Pancreas (tissue), 10 donors: ENCODE measurements around the gene ZNF69. TPM values are rescaled to one million over a fixed set of nuclear protein-coding genes. Genes with fewer than 3 reads are reported as not detected.
A peak's percentile ranks its signal among the peaks of the same experiment; 100 is the strongest.
"Not testable (repeated sequence)": the region's sequence is repeated elsewhere in the genome, so short reads cannot be mapped to it uniquely, and the experiment has no call there.

Experiments
- ATAC-seq, 4 donors: fragments of 200-7000 bp; cut with Tn5 transposase; one replicate each; pipeline versions ENCODE4 v1.8.0 to v1.9.1; 2020; ENCODE audit warnings: mild to moderate bottlenecking in 4 of 4, moderate library complexity in 4 of 4
- DNase-seq, 6 donors: peaks; one replicate each; pipeline ENCODE4 v3.0.0-alpha.2; 2020
- FAIRE-seq: peaks from 2 replicates; lab custom pipeline; 2012; peaks lifted over from hg19 to GRCh38; lab: Jason Lieb, UNC
- H3K27ac ChIP-seq, 4 donors: fragments of 200-600 bp; sonication (generic); 1 replicate in 3 of 4; 2 replicates in 1 of 4; pipeline versions ENCODE4 v1.5.0 to v1.8.0; 2020
- H3K27me3 ChIP-seq, 4 donors: fragments of 200-600 bp; one replicate each; pipeline ENCODE4 v1.8.0; 2021
- H3K36me3 ChIP-seq, 3 donors: fragments of 200-600 bp; sonication (generic) in 1 of 3; one replicate each; pipeline versions ENCODE4 v1.5.0 to v1.8.0; 2020 to 2021
- H3K4me1 ChIP-seq, 3 donors: fragments of 200-600 bp; one replicate each; pipeline ENCODE4 v1.8.0; 2021
- H3K4me3 ChIP-seq, 4 donors: fragments of 200-600 bp; sonication (generic) in 2 of 4; one replicate each; pipeline versions ENCODE4 v1.5.0 to v1.8.0; 2020 to 2021
- H3K9me3 ChIP-seq, 4 donors: fragments of 200-600 bp; one replicate each; pipeline ENCODE4 v1.8.0; 2021
- CTCF ChIP-seq, 4 donors: fragments of 200-600 bp; sonication (generic) in 3 of 4; IDR thresholded peaks; one replicate each; pipeline versions ENCODE4 v1.5.0 to v1.8.0; 2021; ENCODE audit warnings: antibody characterized with exemption in 4 of 4
- WGBS, 2 donors: extraction: QIAGEN DNeasy Blood & Tissue Kit; methylation state at CpG; one replicate each; pipeline ENCODE4 v1.1.7; 2013; 5-methylcytosine and 5-hydroxymethylcytosine counted together
- intact Hi-C, 3 donors: fragments of 100-400 bp; cut with DNase I; formaldehyde crosslinking; loops; one replicate each; pipeline versions ENCODE4 v1.11.1 to v1.14.2; 2022
- polyA plus RNA-seq, 2 donors: library from polyadenylated mRNA; stranded (reverse); fragments of 200-250 nt; gene quantifications; one replicate each; pipeline ENCODE4 v1.2.3, GENCODE V29; 2013
- total RNA-seq, 6 donors: library from RNA; stranded (reverse); fragmentation: NEBNext Ultra II Directional in 4 of 6; extraction: Animal tissue kit (Norgen Biotek cat#: 25700) in 4 of 6; gene quantifications; one replicate each; pipeline versions ENCODE4 v1.2.1 to v1.2.4, GENCODE V29; 2021 to 2023
- donor health status: healthy with polysubstance abuse.
- donor health status: DM: no; HTN: no; CAD: no; lungs with moderate emphysema.
- donor health status: DM: no; HTN: no; CAD: no.
- donor health status: control.
- donor health status: control.
- donor health status: Bipolar disorder and iron deficiency.
- donor health status: DM: yes; HTN: yes; CAD: no.
- donor health status: DM: no; HTN: no; CAD: no.
- donor health status: DM: no; HTN: no; CAD: no.
- donor health status: DM: yes; HTN: yes; CAD: no.

The ZNF69 gene
- total and polyA plus RNA-seq, 8 donors = 4.4 to 13.8 (median 7.0) TPM

GRCh38 chr19:11941361-11941887 lies 53.8 kb downstream of the ZNF69 start:
- ATAC-seq, intact Hi-C loops, H3K4me1 ChIP-seq, H3K27me3 ChIP-seq, FAIRE-seq, H3K4me3 ChIP-seq, H3K27ac ChIP-seq: not testable (repeated sequence)
- WGBS, 2 donors = 97 to 98% methylated on average over 25 to 29 of the region's 29 CpGs
- H3K9me3 ChIP-seq = peaks cover 0 to 15% (median 0%) of the 10 kb centered on the region in 4 donors
- DNase-seq = peak in 1 of 6 donors; percentile 50
- H3K36me3 ChIP-seq = peaks cover 0 to 32% (median 4%) of the 10 kb centered on the region in 3 donors

GRCh38 chr19:11942008-11942842 lies 54.6 kb downstream of the ZNF69 start:
- H3K27ac ChIP-seq = no peak overlapping the region
- H3K36me3 ChIP-seq = peaks cover 1 to 38% (median 7%) of the 10 kb centered on the region in 3 donors
- FAIRE-seq (no peak), DNase-seq (no peak), ATAC-seq (no peak)
- no peaks in the 10 kb centered on the region for H3K4me1 ChIP-seq
- no peaks in the 10 kb centered on the region for H3K27me3 ChIP-seq
- TF ChIP-seq CTCF (IDR thresholded peaks at IDR 0.05) = no peak
- intact Hi-C loops = no loop called here
- peaks cover 0 to 15% (median 0%) of the 10 kb centered on the region in 4 donors for H3K9me3 ChIP-seq
- 95 to 97% methylated on average over 10 of the region's 10 CpGs for WGBS, 2 donors
- no peak overlapping the region for H3K4me3 ChIP-seq

- no peak for FAIRE-seq
- H3K4me3 ChIP-seq = no peak overlapping the region
- H3K36me3 ChIP-seq = peaks cover 7 to 44% (median 11%) of the 10 kb centered on the region in 3 donors
- H3K27ac ChIP-seq = no peak overlapping the region
- intact Hi-C loops = no loop called here
- no peaks in the 10 kb centered on the region for H3K4me1 ChIP-seq
- H3K9me3 ChIP-seq = peaks cover 0 to 15% (median 2%) of the 10 kb centered on the region in 4 donors
- no peak for ATAC-seq
- TF ChIP-seq CTCF (IDR thresholded peaks at IDR 0.05) = no peak
- no peaks in the 10 kb centered on the region for H3K27me3 ChIP-seq
- no peak for DNase-seq
Measured at GRCh38 chr19:11942843-11943108, 55.2 kb downstream of the ZNF69 start.

- H3K27ac ChIP-seq = no peak overlapping the region
- DNase-seq (no peak), ATAC-seq (no peak), FAIRE-seq (no peak)
- H3K9me3 ChIP-seq = peaks cover 0 to 31% (median 11%) of the 10 kb centered on the region in 4 donors
- H3K4me1 ChIP-seq = no peaks in the 10 kb centered on the region
- WGBS, 2 donors = 98 to 99% methylated on average over 4 of the region's 4 CpGs
- H3K4me3 ChIP-seq = no peak overlapping the region
- TF ChIP-seq CTCF (IDR thresholded peaks at IDR 0.05) = no peak
- peaks cover 21 to 62% (median 30%) of the 10 kb centered on the region in 3 donors for H3K36me3 ChIP-seq
- no peaks in the 10 kb centered on the region for H3K27me3 ChIP-seq
- intact Hi-C loops = no loop called here
Measured at GRCh38 chr19:11944656-11945055, 57.1 kb downstream of the ZNF69 start.

- no peak overlapping the region for H3K27ac ChIP-seq
- H3K4me1 ChIP-seq = no peaks in the 10 kb centered on the region
- peaks cover 21 to 50% (median 36%) of the 10 kb centered on the region in 3 donors for H3K36me3 ChIP-seq
- no peak for FAIRE-seq
- no peak for TF ChIP-seq CTCF (IDR thresholded peaks at IDR 0.05)
- H3K27me3 ChIP-seq = no peaks in the 10 kb centered on the region
- H3K4me3 ChIP-seq = no peak overlapping the region
- no peak for DNase-seq
- intact Hi-C loops = no loop called here
- ATAC-seq = no peak
- H3K9me3 ChIP-seq = peaks cover 0 to 37% (median 14%) of the 10 kb centered on the region in 4 donors
- WGBS, 2 donors = 93 to 97% methylated on average over 3 of the region's 3 CpGs
Measured at GRCh38 chr19:11948646-11949045, 61.1 kb downstream of the ZNF69 start.
